HG03280 (cell line): ENCODE data around the gene KRTAP26-1.

Source experiments
- ATAC-seq: cut with Tn5 transposase; IDR thresholded peaks from one replicate; pipeline ENCODE4 v1.9.1; 2021; ENCODE audit warnings: mild to moderate bottlenecking, moderate library complexity; ENCODE audit not compliant: unreplicated experiment

The KRTAP26-1 gene

GRCh38 chr21:30271611-30272010 lies 48.5 kb downstream of the KRTAP26-1 start:
- no peak for ATAC-seq

- ATAC-seq, result no peak
Measured at GRCh38 chr21:30271156-30271555, 49.0 kb downstream of the KRTAP26-1 start.

GRCh38 chr21:30269803-30270530 lies 50.1 kb downstream of the KRTAP26-1 start:
- ATAC-seq, result no peak
